Measurements from ENCODE around the gene ELOB.

DNA sequence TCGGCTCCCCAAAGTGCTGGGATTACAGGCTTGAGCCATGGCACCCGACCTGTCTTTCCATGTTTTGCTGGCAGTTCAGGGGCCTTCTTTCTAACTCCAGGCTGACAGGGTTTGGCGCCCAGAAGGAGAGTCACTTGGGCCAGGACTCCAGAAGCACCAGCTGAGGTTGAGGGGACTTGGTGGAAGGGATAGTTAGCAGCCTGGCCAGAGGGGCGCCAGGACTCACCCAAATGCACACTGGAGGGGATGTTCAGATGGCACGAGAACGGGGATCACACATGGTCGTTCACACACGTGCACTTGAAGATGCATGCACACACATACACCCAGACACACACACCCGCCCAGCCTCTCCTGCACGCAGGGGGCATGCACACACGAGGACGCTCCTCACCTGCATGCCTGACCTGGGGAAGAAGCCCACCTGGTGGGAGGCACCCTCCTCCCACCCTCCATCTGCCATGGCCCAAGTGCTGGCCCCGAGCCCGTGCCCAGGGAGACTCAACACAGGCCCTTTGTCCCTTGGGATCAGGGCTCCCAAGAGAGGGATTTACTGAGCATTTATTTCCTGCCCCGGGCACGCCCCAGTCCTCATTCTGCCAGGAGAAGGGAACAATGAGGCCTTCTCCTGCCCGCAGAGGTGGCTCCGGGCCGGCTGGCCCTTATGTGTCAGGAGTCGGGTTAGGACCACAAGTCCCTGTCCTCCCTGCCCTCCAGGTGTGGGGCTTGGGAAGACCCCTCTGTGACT, 37.6 kb upstream of the ELOB start:
- TF ChIP-seq, protein P1, sequence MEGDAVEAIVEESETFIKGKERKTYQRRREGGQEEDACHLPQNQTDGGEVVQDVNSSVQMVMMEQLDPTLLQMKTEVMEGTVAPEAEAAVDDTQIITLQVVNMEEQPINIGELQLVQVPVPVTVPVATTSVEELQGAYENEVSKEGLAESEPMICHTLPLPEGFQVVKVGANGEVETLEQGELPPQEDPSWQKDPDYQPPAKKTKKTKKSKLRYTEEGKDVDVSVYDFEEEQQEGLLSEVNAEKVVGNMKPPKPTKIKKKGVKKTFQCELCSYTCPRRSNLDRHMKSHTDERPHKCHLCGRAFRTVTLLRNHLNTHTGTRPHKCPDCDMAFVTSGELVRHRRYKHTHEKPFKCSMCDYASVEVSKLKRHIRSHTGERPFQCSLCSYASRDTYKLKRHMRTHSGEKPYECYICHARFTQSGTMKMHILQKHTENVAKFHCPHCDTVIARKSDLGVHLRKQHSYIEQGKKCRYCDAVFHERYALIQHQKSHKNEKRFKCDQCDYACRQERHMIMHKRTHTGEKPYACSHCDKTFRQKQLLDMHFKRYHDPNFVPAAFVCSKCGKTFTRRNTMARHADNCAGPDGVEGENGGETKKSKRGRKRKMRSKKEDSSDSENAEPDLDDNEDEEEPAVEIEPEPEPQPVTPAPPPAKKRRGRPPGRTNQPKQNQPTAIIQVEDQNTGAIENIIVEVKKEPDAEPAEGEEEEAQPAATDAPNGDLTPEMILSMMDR (IDR thresholded peaks at IDR 0.05) = no peak
- TF ChIP-seq POLR2A (IDR thresholded peaks at IDR 0.05) (no peak), POLR2AphosphoS5 (IDR thresholded peaks at IDR 0.05) (no peak)
